Smooth muscle cell (in vitro differentiated cells): ENCODE data around the gene ARVCF. TPM values are rescaled to one million over a fixed set of nuclear protein-coding genes. Genes with fewer than 3 reads are reported as not detected.

ENCODE experiments used
- DNase-seq: peaks from one replicate; lab custom pipeline; 2025; ENCODE audit not compliant: unreplicated experiment; lab: John Stamatoyannopoulos, UW
- H2AFZ ChIP-seq: fragments of 200-600 bp; sonication (generic); 2 replicates; pipeline ENCODE4 v1.6.0; 2016; ENCODE audit warnings: antibody characterized with exemption, low read depth, mild to moderate bottlenecking
- H3F3A ChIP-seq: fragments of 200-600 bp; sonication (generic); 2 replicates; pipeline ENCODE4 v1.6.0; 2017; ENCODE audit warnings: antibody characterized with exemption, low read depth
- H3K27ac ChIP-seq: fragments of 200-600 bp; sonication (generic); 2 replicates; pipeline ENCODE4 v1.5.1; 2016; ENCODE audit warnings: low read depth, mild to moderate bottlenecking
- H3K27me3 ChIP-seq: fragments of 200-600 bp; sonication (generic); 2 replicates; pipeline ENCODE4 v1.6.1; 2016; ENCODE audit warnings: low read depth, mild to moderate bottlenecking
- H3K36me3 ChIP-seq: fragments of 200-600 bp; sonication (generic); 2 replicates; pipeline ENCODE4 v1.5.1; 2016; ENCODE audit warnings: low read depth
- H3K4me1 ChIP-seq: fragments of 200-600 bp; sonication (generic); 2 replicates; pipeline ENCODE4 v1.5.1; 2016; ENCODE audit warnings: low read depth
- H3K4me2 ChIP-seq: fragments of 200-600 bp; sonication (generic); 2 replicates; pipeline ENCODE4 v1.6.0; 2016; ENCODE audit warnings: mild to moderate bottlenecking
- H3K4me3 ChIP-seq: fragments of 200-600 bp; sonication (generic); 2 replicates; pipeline ENCODE4 v1.5.1; 2016; ENCODE audit warnings: mild to moderate bottlenecking
- H3K79me2 ChIP-seq: fragments of 200-600 bp; sonication (generic); 2 replicates; pipeline ENCODE4 v1.6.0; 2016; ENCODE audit warnings: low read depth, mild to moderate bottlenecking
- H3K9ac ChIP-seq: fragments of 200-600 bp; sonication (generic); 2 replicates; pipeline ENCODE4 v1.6.0; 2016; ENCODE audit warnings: low read depth
- H3K9me3 ChIP-seq: fragments of 200-600 bp; sonication (generic); replicated peaks from 2 replicates; pipeline ENCODE4 v1.5.1; 2016; ENCODE audit warnings: low read depth
- H4K20me1 ChIP-seq: fragments of 200-600 bp; sonication (generic); 2 replicates; pipeline ENCODE4 v1.6.0; 2016; ENCODE audit warnings: low read depth
- WGBS: methylation state at CpG from one replicate; pipeline ENCODE4 v1.1.7; 2016; ENCODE audit warnings: low lambda C conversion rate; 5-methylcytosine and 5-hydroxymethylcytosine counted together
- polyA plus RNA-seq: library from polyadenylated mRNA; unstranded; fragments of >200 nt; fragmentation: Nextera tagmentation; extraction: Ambion mirVana; gene quantifications from 2 replicates; pipeline ENCODE4 v1.2.1, GENCODE V29; 2016
- total RNA-seq: library from RNA; depleted of rRNA; stranded (reverse); fragments of >200 nt; gene quantifications from 2 replicates; pipeline ENCODE4 v1.2.3, GENCODE V29; 2014
- TF ChIP-seq, protein P1 (sequence below): fragments of 200-600 bp; sonication (generic); IDR thresholded peaks from 2 replicates; pipeline ENCODE4 v1.5.1; 2017; ENCODE audit warnings: borderline replicate concordance, mild to moderate bottlenecking, antibody characterized with exemption; ENCODE audit not compliant: insufficient read depth, poor library complexity, severe bottlenecking

Gene ARVCF
- total and polyA plus RNA-seq, 2 experiments from 2014 or later, result 5.4 to 10.6 TPM

DNA sequence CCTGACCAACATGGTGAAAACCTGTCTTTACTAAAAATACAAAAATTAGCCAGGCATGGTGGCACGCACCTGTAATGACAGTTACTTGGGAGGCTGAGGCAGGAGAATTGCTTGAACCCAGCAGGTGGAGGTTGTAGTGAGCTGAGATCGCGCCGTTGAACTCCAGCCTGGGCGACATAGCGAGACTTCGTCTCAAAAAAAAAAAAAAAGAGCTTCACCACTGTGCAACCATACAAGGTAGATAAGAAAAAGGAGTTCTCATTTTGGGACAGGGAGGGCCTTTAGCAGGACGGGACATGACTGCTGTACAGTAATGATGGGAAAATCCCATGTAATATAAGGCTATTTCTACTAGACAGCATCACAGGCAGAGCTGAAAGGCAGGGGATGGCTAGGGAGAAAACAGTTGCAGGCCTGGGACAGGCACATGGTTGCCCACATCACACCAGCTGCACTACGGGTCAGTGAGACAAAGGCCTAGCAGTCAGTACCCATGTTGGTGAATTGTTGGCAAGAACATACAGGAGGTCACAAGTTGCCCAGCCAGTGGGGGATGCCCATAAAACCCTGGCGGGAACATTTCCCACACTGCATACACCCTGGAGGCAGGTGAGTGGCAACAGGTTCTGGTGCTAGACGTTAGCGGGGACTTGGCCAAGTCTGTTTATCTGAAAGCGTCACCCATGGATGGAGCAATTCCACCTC, 9.7 kb upstream of the ARVCF start:
- DNase-seq, result no peak
- Histone ChIP-seq H2AFZ (no peak overlapping the region), H3K27ac (no peak overlapping the region), H3K79me2 (peaks cover 4% of the 10 kb centered on the region), H3F3A (no peaks in the 10 kb centered on the region), H3K9ac (no peak overlapping the region), H3K4me2 (no peak overlapping the region), H3K9me3 (no peaks in the 10 kb centered on the region), H3K36me3 (no peaks in the 10 kb centered on the region), H3K4me1 (peaks cover 3% of the 10 kb centered on the region), H4K20me1 (peaks cover 71% of the 10 kb centered on the region), H3K4me3 (no peak overlapping the region), H3K27me3 (no peaks in the 10 kb centered on the region)
- WGBS, result 95% methylated on average over 13 of the region's 13 CpGs
- TF ChIP-seq, protein P1, sequence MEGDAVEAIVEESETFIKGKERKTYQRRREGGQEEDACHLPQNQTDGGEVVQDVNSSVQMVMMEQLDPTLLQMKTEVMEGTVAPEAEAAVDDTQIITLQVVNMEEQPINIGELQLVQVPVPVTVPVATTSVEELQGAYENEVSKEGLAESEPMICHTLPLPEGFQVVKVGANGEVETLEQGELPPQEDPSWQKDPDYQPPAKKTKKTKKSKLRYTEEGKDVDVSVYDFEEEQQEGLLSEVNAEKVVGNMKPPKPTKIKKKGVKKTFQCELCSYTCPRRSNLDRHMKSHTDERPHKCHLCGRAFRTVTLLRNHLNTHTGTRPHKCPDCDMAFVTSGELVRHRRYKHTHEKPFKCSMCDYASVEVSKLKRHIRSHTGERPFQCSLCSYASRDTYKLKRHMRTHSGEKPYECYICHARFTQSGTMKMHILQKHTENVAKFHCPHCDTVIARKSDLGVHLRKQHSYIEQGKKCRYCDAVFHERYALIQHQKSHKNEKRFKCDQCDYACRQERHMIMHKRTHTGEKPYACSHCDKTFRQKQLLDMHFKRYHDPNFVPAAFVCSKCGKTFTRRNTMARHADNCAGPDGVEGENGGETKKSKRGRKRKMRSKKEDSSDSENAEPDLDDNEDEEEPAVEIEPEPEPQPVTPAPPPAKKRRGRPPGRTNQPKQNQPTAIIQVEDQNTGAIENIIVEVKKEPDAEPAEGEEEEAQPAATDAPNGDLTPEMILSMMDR, result no peak

- Histone ChIP-seq H3K4me3 (no peak overlapping the region), H3K9ac (no peak overlapping the region), H3F3A (no peaks in the 10 kb centered on the region), H3K27me3 (no peaks in the 10 kb centered on the region), H3K27ac (no peak overlapping the region), H3K4me2 (no peak overlapping the region), H3K4me1 (peaks cover 3% of the 10 kb centered on the region), H4K20me1 (peaks cover 68% of the 10 kb centered on the region), H3K79me2 (peaks cover 4% of the 10 kb centered on the region), H3K36me3 (no peaks in the 10 kb centered on the region), H3K9me3 (no peaks in the 10 kb centered on the region), H2AFZ (no peak overlapping the region)
- WGBS, result 97% methylated on average over 13 of the region's 13 CpGs
- TF ChIP-seq, protein P1, result no peak
- no peak for DNase-seq
Observed at GRCh38 chr22:20025401-20026203, 9.0 kb upstream of the ARVCF start.

GRCh38 chr22:20024650-20025397, 8.2 kb upstream of the ARVCF start:
- H2AFZ ChIP-seq, result no peak overlapping the region
- no peaks in the 10 kb centered on the region for H3F3A ChIP-seq
- no peak overlapping the region for H3K9ac ChIP-seq
- H3K36me3 ChIP-seq, result no peaks in the 10 kb centered on the region
- H3K27ac ChIP-seq, result no peak overlapping the region
- H3K9me3 ChIP-seq, result no peaks in the 10 kb centered on the region
- H3K4me2 ChIP-seq, result no peak overlapping the region
- no peaks in the 10 kb centered on the region for H3K27me3 ChIP-seq
- peaks cover 4% of the 10 kb centered on the region for H3K79me2 ChIP-seq
- H4K20me1 ChIP-seq, result peaks cover 67% of the 10 kb centered on the region
- WGBS, result 98% methylated on average over 15 of the region's 15 CpGs
- TF ChIP-seq, protein P1, result no peak
- DNase-seq, result no peak
- no peak overlapping the region for H3K4me3 ChIP-seq
- H3K4me1 ChIP-seq, result peaks cover 3% of the 10 kb centered on the region
